Liver (tissue), 3 donors: ENCODE results near the gene PTPN14.

Source experiments
- RXRA ChIP-seq, 2 donors: IDR thresholded peaks; 2 replicates each; pipeline ENCODE4 v1.6.1; 2017 to 2018; ENCODE audit warnings: antibody characterized with exemption in 2 of 2, mild to moderate bottlenecking in 1 of 2
- TF ChIP-seq, protein P1 (sequence below): fragments of 150-350 bp; IDR thresholded peaks from 2 replicates; pipeline ENCODE4 v1.5.1; 2017; ENCODE audit warnings: improper control_type of control experiment, low read depth, low read length; ENCODE audit not compliant: missing input control
- TF ChIP-seq, protein P2 (sequence below): IDR thresholded peaks from 2 replicates; pipeline ENCODE4 v1.6.1; 2016; ENCODE audit warnings: antibody characterized with exemption, mild to moderate bottlenecking
- donor health status: healthy.
- donor health status: healthy.

DNA sequence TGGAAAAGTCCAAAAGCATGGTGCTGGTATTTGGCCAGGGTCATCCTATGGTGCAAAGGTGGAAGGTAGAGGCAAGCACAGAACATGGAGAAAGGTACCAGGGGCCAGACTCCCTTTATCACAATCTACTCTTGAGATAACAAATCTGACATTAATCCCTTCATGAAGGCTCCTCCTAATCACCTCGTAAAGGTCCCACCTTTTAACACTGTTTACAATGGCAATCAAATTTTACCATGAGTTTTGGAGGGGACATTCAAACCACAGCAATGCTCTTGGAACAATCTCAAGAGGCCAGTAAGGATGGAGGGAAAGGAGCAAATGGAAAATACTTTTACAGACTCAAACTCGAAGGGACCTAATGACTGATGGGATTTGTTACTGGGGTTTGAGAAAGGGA lies 6.1 kb downstream of the PTPN14 start:
- TF ChIP-seq, protein P1, sequence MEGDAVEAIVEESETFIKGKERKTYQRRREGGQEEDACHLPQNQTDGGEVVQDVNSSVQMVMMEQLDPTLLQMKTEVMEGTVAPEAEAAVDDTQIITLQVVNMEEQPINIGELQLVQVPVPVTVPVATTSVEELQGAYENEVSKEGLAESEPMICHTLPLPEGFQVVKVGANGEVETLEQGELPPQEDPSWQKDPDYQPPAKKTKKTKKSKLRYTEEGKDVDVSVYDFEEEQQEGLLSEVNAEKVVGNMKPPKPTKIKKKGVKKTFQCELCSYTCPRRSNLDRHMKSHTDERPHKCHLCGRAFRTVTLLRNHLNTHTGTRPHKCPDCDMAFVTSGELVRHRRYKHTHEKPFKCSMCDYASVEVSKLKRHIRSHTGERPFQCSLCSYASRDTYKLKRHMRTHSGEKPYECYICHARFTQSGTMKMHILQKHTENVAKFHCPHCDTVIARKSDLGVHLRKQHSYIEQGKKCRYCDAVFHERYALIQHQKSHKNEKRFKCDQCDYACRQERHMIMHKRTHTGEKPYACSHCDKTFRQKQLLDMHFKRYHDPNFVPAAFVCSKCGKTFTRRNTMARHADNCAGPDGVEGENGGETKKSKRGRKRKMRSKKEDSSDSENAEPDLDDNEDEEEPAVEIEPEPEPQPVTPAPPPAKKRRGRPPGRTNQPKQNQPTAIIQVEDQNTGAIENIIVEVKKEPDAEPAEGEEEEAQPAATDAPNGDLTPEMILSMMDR, result no peak
- TF ChIP-seq, protein P2, sequence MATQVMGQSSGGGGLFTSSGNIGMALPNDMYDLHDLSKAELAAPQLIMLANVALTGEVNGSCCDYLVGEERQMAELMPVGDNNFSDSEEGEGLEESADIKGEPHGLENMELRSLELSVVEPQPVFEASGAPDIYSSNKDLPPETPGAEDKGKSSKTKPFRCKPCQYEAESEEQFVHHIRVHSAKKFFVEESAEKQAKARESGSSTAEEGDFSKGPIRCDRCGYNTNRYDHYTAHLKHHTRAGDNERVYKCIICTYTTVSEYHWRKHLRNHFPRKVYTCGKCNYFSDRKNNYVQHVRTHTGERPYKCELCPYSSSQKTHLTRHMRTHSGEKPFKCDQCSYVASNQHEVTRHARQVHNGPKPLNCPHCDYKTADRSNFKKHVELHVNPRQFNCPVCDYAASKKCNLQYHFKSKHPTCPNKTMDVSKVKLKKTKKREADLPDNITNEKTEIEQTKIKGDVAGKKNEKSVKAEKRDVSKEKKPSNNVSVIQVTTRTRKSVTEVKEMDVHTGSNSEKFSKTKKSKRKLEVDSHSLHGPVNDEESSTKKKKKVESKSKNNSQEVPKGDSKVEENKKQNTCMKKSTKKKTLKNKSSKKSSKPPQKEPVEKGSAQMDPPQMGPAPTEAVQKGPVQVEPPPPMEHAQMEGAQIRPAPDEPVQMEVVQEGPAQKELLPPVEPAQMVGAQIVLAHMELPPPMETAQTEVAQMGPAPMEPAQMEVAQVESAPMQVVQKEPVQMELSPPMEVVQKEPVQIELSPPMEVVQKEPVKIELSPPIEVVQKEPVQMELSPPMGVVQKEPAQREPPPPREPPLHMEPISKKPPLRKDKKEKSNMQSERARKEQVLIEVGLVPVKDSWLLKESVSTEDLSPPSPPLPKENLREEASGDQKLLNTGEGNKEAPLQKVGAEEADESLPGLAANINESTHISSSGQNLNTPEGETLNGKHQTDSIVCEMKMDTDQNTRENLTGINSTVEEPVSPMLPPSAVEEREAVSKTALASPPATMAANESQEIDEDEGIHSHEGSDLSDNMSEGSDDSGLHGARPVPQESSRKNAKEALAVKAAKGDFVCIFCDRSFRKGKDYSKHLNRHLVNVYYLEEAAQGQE, result no peak
- no peak for TF ChIP-seq RXRA (IDR thresholded peaks at IDR 0.05)
